Activated naive CD8-positive, alpha-beta T cell treated with anti-CD3 and anti-CD28 coated beads, Interleukin-2, amount 50 U/mL, for 24 hours (primary cell): Measurements from ENCODE around the gene OPCML.

Experiments
- ATAC-seq: fragments of 150-1000 bp; cut with Tn5 transposase; one replicate; pipeline ENCODE4 v1.10.0; 2021
- DNase-seq: peaks from one replicate; pipeline ENCODE4 v3.0.0; 2021
- H3K27ac Mint-ChIP-seq: one replicate; pipeline ENCODE4 v1.8.0; 2021; ENCODE audit warnings: mild to moderate bottlenecking, mixed read lengths
- H3K27me3 Mint-ChIP-seq: one replicate; pipeline ENCODE4 v1.8.0; 2021; ENCODE audit warnings: mixed read lengths
- H3K36me3 Mint-ChIP-seq: one replicate; pipeline ENCODE4 v1.8.0; 2021; ENCODE audit warnings: low read depth, mixed read lengths
- H3K4me1 Mint-ChIP-seq: one replicate; pipeline ENCODE4 v1.8.0; 2021; ENCODE audit warnings: mixed read lengths
- H3K4me3 Mint-ChIP-seq: one replicate; pipeline ENCODE4 v1.8.0; 2021; ENCODE audit warnings: mild to moderate bottlenecking, moderate library complexity, mixed read lengths
- H3K9me3 Mint-ChIP-seq: one replicate; pipeline ENCODE4 v1.8.0; 2021; ENCODE audit warnings: mixed read lengths

Gene OPCML

GRCh38 chr11:132604431-132604830 lies 927.9 kb downstream of the OPCML start:
- H3K27me3 Mint-ChIP-seq: peaks cover 2% of the 10 kb centered on the region
- H3K9me3 Mint-ChIP-seq: no peaks in the 10 kb centered on the region
- no peaks in the 10 kb centered on the region for H3K36me3 Mint-ChIP-seq
- ATAC-seq: no peak
- H3K27ac Mint-ChIP-seq: no peak overlapping the region
- no peak for DNase-seq
- H3K4me1 Mint-ChIP-seq: no peaks in the 10 kb centered on the region
- no peak overlapping the region for H3K4me3 Mint-ChIP-seq

DNA sequence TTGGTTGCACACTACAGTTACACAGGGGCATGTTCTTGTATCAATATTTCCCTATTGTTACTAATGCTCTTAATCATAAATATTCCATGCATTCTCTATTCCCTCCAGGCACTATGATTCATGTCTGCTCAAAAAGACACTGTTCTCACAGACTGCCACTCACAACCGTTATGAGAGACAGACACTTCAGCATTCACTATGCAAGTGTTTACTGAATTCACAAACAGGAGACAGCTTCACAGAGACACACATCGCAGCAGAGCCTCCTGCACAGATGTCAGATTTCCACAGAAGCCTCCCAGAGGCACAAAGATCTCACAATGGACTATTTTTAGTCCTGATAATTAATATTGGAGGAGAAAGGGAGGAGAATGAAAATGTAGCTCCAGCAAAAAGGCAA lies 930.4 kb downstream of the OPCML start:
- Mint-ChIP-seq H3K27me3 (peaks cover 2% of the 10 kb centered on the region), H3K4me3 (no peak overlapping the region), H3K4me1 (no peaks in the 10 kb centered on the region), H3K9me3 (no peaks in the 10 kb centered on the region), H3K36me3 (no peaks in the 10 kb centered on the region), H3K27ac (no peak overlapping the region)
- no peak for DNase-seq
- no peak for ATAC-seq

- Mint-ChIP-seq H3K27ac (no peak overlapping the region), H3K9me3 (no peaks in the 10 kb centered on the region)
These were observed 936.6 kb downstream of the OPCML start for GRCh38 chr11:132595711-132596134.

DNA sequence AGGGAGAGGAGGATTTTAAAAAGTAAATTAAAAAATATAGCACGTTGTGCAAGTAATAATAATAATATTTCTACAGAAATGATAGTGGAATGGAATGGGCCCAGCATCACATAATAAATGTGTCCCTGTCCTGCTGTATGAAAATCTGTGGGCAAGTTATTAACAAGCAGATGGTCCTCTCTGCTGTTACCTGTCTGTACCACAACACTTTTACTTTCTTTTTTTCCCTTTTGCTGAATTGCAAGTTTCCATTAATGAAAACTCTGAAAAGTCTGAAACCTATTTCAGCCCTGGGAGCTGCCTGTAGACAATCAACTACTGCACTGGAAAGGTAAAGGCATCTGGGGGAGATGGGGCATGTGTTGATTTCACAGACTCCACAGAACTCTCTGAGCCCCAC lies 937.1 kb downstream of the OPCML start:
- Mint-ChIP-seq H3K36me3 (no peaks in the 10 kb centered on the region), H3K9me3 (no peaks in the 10 kb centered on the region)
- ATAC-seq: no peak

More at GRCh38 chr11:132595711-132596134, 936.6 kb downstream of the OPCML start:
- no peaks in the 10 kb centered on the region for H3K36me3 Mint-ChIP-seq
- DNase-seq (no peak), ATAC-seq (no peak)
- no peak overlapping the region for H3K4me3 Mint-ChIP-seq
- no peaks in the 10 kb centered on the region for H3K4me1 Mint-ChIP-seq
- peaks cover 5% of the 10 kb centered on the region for H3K27me3 Mint-ChIP-seq

GRCh38 chr11:132590986-132591385 lies 941.3 kb downstream of the OPCML start:
- no peak for ATAC-seq
- no peak for DNase-seq
- no peak overlapping the region for H3K4me3 Mint-ChIP-seq
- no peak overlapping the region for H3K27ac Mint-ChIP-seq
- no peaks in the 10 kb centered on the region for H3K4me1 Mint-ChIP-seq
- no peaks in the 10 kb centered on the region for H3K9me3 Mint-ChIP-seq
- H3K27me3 Mint-ChIP-seq: peaks cover 5% of the 10 kb centered on the region
- H3K36me3 Mint-ChIP-seq: no peaks in the 10 kb centered on the region

More for the DNA sequence above, 937.1 kb downstream of the OPCML start:
- Mint-ChIP-seq H3K4me3 (no peak overlapping the region), H3K27ac (no peak overlapping the region), H3K4me1 (no peaks in the 10 kb centered on the region), H3K27me3 (peaks cover 5% of the 10 kb centered on the region)
- DNase-seq: no peak

DNA sequence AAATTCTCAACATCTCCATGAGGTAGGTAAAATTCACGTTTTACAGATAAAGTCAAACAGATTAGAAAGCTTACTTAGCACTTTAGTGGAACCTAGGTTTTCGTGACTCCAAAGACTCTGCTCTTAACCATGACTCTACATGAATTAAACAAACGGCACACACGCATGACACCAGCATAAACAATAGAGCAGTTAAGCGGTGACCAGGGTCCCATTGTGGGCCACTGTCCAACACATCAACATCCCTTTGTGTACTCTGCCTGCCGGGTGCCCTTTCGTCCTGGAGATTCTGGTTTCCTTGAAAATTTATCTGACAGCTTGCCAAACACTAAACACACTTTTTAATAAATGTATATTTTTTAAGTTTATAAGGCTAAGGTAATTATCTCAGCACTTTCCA lies 941.7 kb downstream of the OPCML start:
- Mint-ChIP-seq H3K9me3 (no peaks in the 10 kb centered on the region), H3K27ac (no peak overlapping the region), H3K4me1 (no peaks in the 10 kb centered on the region), H3K4me3 (no peak overlapping the region), H3K36me3 (no peaks in the 10 kb centered on the region), H3K27me3 (peaks cover 5% of the 10 kb centered on the region)
- ATAC-seq (no peak), DNase-seq (no peak)

DNA sequence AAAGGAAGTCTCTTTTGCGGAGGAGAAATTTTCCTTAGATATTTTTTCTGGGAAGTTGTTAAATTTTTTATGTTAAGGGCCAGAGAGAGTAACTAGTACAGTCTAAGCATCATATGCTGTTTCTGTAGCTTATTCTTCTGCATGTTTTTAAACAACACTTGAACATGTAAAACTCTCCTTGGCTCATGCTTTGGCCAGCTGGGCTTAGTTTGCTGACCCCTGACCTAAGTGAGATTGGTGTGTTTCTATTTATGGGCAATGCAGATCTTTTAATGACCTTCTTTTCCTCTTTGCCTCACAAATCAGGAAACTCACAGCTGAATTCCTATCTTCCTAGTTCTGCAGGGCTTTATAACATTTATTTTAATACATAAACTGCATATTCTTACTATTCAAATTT lies 942.5 kb downstream of the OPCML start:
- DNase-seq (no peak), ATAC-seq (no peak)
- Mint-ChIP-seq H3K36me3 (no peaks in the 10 kb centered on the region), H3K4me3 (no peak overlapping the region), H3K4me1 (no peaks in the 10 kb centered on the region), H3K27ac (no peak overlapping the region), H3K27me3 (peaks cover 5% of the 10 kb centered on the region), H3K9me3 (no peaks in the 10 kb centered on the region)

- peaks cover 5% of the 10 kb centered on the region for H3K27me3 Mint-ChIP-seq
- no peaks in the 10 kb centered on the region for H3K4me1 Mint-ChIP-seq
- H3K4me3 Mint-ChIP-seq: no peak overlapping the region
- DNase-seq: no peak
- H3K9me3 Mint-ChIP-seq: no peaks in the 10 kb centered on the region
- no peak overlapping the region for H3K27ac Mint-ChIP-seq
- no peaks in the 10 kb centered on the region for H3K36me3 Mint-ChIP-seq
- ATAC-seq: no peak
These were observed 943.9 kb downstream of the OPCML start for GRCh38 chr11:132588366-132588765.

DNA sequence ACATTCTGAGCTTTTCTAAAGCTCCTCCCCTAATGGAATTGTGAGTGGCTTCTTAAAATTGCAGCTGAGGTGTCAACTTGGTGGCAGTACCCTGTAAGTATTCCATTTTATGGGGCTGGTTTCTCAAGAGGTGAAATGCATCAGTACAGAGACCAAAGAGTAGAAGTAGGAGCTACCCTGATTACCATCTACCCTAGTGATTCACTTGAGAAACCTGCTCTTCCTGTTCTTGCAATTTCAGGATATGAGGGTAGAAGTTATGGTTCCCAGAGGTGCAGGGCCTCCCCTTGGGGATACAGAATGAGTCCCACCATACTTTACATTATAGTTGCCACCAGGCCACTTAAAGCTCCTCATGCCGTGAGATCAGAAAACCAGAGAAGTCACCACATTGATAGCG lies 944.6 kb downstream of the OPCML start:
- Mint-ChIP-seq H3K27ac (no peak overlapping the region), H3K4me1 (no peaks in the 10 kb centered on the region)

GRCh38 chr11:132586801-132587200 lies 945.5 kb downstream of the OPCML start:
- no peaks in the 10 kb centered on the region for H3K4me1 Mint-ChIP-seq
- no peaks in the 10 kb centered on the region for H3K27me3 Mint-ChIP-seq
- H3K4me3 Mint-ChIP-seq: no peak overlapping the region
- no peaks in the 10 kb centered on the region for H3K9me3 Mint-ChIP-seq
- no peak overlapping the region for H3K27ac Mint-ChIP-seq
- ATAC-seq (no peak), DNase-seq (no peak)
- no peaks in the 10 kb centered on the region for H3K36me3 Mint-ChIP-seq

More for the DNA sequence above, 944.6 kb downstream of the OPCML start:
- DNase-seq (no peak), ATAC-seq (no peak)
- Mint-ChIP-seq H3K4me3 (no peak overlapping the region), H3K36me3 (no peaks in the 10 kb centered on the region), H3K9me3 (no peaks in the 10 kb centered on the region), H3K27me3 (peaks cover under 1% of the 10 kb centered on the region)

DNA sequence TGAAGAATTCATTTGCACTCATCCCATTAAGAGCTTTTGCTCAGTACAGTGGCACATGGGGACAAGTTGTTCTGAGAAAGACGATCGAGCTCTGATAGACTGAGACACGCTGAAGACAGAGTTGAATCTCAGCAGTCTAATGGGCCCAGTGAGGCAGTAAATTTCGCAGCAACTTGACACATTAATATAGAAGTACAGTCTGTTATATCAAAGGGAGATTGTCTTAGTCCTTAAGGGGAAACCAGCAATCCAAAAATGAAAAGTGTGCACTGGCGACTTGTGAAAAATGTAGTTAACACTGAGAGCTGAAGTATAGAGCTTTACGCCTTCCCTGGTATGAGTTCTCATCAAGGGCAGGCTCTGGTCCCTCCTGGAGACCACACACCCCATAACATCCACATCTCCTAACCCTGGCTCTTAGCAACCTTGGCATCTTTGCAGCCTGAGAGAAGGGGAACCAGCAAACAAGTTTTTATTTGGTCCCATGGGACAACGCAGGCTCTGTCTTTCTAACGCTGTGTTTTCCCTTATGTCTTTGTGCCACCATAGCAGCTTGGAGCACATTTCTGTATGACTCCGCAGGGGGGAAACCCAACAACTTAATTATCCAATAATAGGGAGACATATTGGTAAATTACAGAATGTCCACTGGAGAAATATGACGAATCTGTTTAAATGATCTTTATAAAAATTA lies 952.5 kb downstream of the OPCML start:
- DNase-seq (no peak), ATAC-seq (no peak)
- Mint-ChIP-seq H3K9me3 (peaks cover 16% of the 10 kb centered on the region), H3K4me3 (no peak overlapping the region), H3K36me3 (no peaks in the 10 kb centered on the region), H3K27me3 (no peaks in the 10 kb centered on the region), H3K4me1 (no peaks in the 10 kb centered on the region), H3K27ac (no peak overlapping the region)

DNA sequence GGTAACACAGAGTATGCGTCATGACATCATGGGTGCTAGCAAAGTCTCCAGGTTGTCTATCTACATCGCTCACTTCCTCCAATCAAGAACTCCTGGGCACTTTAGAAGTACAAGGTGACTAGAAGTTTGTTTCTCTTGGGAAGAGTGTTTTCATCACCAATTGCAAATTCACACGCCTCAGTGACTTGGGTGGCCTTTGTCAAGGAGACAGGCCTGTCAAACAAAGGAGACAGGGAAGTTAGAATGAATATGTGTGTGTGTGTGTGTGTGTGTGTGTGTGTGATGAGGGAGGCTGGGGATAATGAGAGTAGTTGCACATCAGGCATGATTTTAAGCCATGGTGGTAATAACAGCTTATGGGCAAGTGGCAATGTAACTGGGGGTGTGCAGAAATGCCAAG lies 953.2 kb downstream of the OPCML start:
- ATAC-seq (no peak), DNase-seq (no peak)
- no peaks in the 10 kb centered on the region for H3K27me3 Mint-ChIP-seq
- no peak overlapping the region for H3K27ac Mint-ChIP-seq
- H3K9me3 Mint-ChIP-seq: peaks cover 17% of the 10 kb centered on the region
- no peaks in the 10 kb centered on the region for H3K36me3 Mint-ChIP-seq
- no peak overlapping the region for H3K4me3 Mint-ChIP-seq
- H3K4me1 Mint-ChIP-seq: no peaks in the 10 kb centered on the region

DNA sequence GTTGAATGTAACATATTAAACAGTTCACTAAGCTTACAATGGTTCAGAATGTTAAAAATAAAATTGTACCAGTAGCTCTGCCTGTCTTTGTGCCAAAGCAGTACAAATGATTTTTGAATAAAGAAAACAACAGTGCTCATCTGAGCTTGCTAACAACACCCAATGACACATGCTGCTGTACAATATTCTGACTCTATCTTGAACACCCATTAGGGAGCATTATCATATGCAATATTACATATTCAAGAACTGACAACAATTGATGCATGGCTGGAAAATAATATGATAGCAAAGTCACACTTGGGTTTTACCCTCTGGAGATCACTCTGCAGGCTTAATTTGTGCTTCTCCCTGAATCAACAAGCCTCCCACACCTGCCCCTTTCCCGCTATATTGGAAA lies 953.7 kb downstream of the OPCML start:
- no peak overlapping the region for H3K4me3 Mint-ChIP-seq
- no peak for ATAC-seq

GRCh38 chr11:132576706-132577105 lies 955.6 kb downstream of the OPCML start:
- H3K36me3 Mint-ChIP-seq: no peaks in the 10 kb centered on the region
- peaks cover 26% of the 10 kb centered on the region for H3K9me3 Mint-ChIP-seq
- H3K27me3 Mint-ChIP-seq: no peaks in the 10 kb centered on the region
- H3K4me3 Mint-ChIP-seq: no peak overlapping the region
- no peak for ATAC-seq
- no peak for DNase-seq
- no peaks in the 10 kb centered on the region for H3K4me1 Mint-ChIP-seq
- H3K27ac Mint-ChIP-seq: no peak overlapping the region

More for the DNA sequence above, 953.7 kb downstream of the OPCML start:
- no peak overlapping the region for H3K27ac Mint-ChIP-seq
- H3K27me3 Mint-ChIP-seq: no peaks in the 10 kb centered on the region
- DNase-seq: no peak
- no peaks in the 10 kb centered on the region for H3K4me1 Mint-ChIP-seq
- H3K36me3 Mint-ChIP-seq: no peaks in the 10 kb centered on the region
- H3K9me3 Mint-ChIP-seq: peaks cover 22% of the 10 kb centered on the region

DNA sequence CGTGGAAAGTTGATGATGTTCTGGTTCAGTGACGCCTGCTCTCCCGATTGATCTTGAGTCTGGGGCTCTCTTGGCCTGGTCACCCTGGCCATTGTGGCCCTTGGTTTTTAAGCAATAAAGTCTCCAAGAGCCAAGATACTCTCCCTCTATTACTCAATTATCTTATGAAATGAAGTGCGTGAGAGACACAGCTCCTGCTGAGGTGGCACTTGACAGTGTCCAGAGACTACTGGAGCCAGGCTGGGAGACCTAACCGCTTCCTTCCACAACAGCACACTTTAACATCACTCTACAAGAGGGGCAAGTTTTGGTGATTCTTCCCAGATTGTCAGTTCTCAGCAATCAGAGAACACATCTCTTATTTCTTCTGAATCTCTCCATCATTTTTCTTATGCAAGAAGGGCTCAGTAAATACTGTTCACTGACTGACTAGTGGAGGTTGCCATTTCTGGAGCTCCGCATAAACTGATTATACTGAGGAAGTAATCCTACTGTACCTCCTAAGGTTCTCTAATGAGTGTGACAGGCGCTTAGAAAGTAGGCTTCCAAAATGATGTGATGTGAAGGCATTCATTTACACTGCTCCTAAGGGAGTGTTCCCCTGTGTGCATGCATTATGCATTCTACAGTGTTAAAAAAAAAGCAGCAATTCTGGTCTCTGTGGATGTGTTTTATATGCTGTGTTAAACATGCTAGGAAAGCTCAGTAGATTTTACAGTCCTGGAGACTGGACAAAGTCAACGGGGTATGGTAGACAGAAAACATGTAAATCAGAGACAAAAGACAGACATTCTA lies 968.0 kb downstream of the OPCML start:
- DNase-seq (no peak), ATAC-seq (no peak)
- Mint-ChIP-seq H3K36me3 (no peaks in the 10 kb centered on the region), H3K4me3 (no peak overlapping the region), H3K27ac (no peak overlapping the region), H3K27me3 (peaks cover 2% of the 10 kb centered on the region), H3K9me3 (peaks cover 11% of the 10 kb centered on the region), H3K4me1 (no peaks in the 10 kb centered on the region)
